SU-DHL-6 (cell line): ENCODE results near the gene RNF111.

Experiments used
- EZH2phosphoT487 ChIP-seq: fragments of 200-600 bp; sonication (generic), shearing (Covaris generic); conservative IDR thresholded peaks from 2 replicates; pipeline ENCODE4 v1.6.1; 2018; ENCODE audit warnings: mild to moderate bottlenecking, antibody characterized with exemption, low read length, moderate library complexity, mixed read lengths
- TF ChIP-seq, protein P1 (sequence below): fragments of 200-600 bp; sonication (generic); IDR thresholded peaks from one replicate; pipeline ENCODE4 v1.5.1; 2017; ENCODE audit warnings: antibody characterized with exemption, mild to moderate bottlenecking, low read length, moderate library complexity; ENCODE audit not compliant: insufficient read depth, poor library complexity, severe bottlenecking

DNA sequence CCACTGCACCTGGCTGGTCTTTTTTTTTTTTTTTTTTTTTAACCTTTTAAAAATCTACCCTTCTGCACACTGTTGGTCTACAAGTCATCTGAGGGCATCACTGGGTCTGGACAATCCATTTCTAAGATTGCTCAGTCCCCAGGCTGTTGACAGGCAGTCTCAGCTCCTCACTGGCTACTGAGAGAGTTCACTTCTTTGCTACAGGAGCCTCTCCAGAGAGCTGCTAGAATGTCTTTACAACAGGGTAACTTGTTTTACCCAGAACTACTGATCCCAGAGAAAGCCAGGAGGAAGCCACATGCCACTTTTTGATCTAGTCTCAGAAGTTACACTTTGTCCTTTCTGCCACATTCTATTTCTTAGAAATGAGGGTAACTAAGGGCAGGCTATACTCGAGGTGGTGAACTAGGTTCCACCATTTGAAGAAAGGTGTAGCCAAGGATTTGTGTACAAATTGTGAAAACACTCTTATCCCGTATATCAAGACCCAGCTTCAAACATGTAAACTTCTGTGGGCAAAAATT lies 111.8 kb downstream of the RNF111 start:
- TF ChIP-seq, protein P1, sequence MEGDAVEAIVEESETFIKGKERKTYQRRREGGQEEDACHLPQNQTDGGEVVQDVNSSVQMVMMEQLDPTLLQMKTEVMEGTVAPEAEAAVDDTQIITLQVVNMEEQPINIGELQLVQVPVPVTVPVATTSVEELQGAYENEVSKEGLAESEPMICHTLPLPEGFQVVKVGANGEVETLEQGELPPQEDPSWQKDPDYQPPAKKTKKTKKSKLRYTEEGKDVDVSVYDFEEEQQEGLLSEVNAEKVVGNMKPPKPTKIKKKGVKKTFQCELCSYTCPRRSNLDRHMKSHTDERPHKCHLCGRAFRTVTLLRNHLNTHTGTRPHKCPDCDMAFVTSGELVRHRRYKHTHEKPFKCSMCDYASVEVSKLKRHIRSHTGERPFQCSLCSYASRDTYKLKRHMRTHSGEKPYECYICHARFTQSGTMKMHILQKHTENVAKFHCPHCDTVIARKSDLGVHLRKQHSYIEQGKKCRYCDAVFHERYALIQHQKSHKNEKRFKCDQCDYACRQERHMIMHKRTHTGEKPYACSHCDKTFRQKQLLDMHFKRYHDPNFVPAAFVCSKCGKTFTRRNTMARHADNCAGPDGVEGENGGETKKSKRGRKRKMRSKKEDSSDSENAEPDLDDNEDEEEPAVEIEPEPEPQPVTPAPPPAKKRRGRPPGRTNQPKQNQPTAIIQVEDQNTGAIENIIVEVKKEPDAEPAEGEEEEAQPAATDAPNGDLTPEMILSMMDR: no peak
- TF ChIP-seq EZH2phosphoT487: no peak
